Measurements from ENCODE around the gene MACROD1. TPM values are rescaled to one million over a fixed set of nuclear protein-coding genes. Genes with fewer than 3 reads are reported as not detected.

MACROD1 gene
- total and polyA plus RNA-seq, 9 of the 15 experiments (the other 6 are each of a cell fraction or from before 2014, with no cell fraction given), result 1.1 to 60.0 (median 26.4) TPM

- TF ChIP-seq SAP30 (IDR thresholded peaks at IDR 0.05; ENCODE audit: borderline replicate concordance, insufficient read depth, low read depth, low read length, poor library complexity, severe bottlenecking) (peak; percentile 78), TAF9B (IDR thresholded peaks at IDR 0.05; ENCODE audit: partially characterized antibody) (peak; percentile 75), DPF2 (IDR thresholded peaks at IDR 0.05) (peak; percentile 17; the same call in 1 of the 2 replicates), ZNF23 (CRISPR knock-in tag; IDR thresholded peaks at IDR 0.05) (0 out of 2 replicates have a peak, but pooled peaks have one; percentile 17), SMAD1 (IDR thresholded peaks at IDR 0.05; ENCODE audit: low read depth, low read length, partially characterized antibody) (peak; percentile 88), ZNF76 (CRISPR knock-in tag; IDR thresholded peaks at IDR 0.05; ENCODE audit: borderline replicate concordance) (0 out of 2 replicates have a peak, but pooled peaks have one; percentile 43), DMBX1 (CRISPR knock-in tag; IDR thresholded peaks at IDR 0.05; ENCODE audit: borderline replicate concordance) (peak; percentile 58; the same call in 1 of the 2 replicates), SIN3B (IDR thresholded peaks at IDR 0.05; ENCODE audit: low read depth) (peak; percentile 63; the same call in 1 of the 2 replicates), POLR2AphosphoS2 (IDR thresholded peaks at IDR 0.05; ENCODE audit: low read length) (peak; percentile 51; the same call in 1 of the 2 replicates), ZFP1 (CRISPR knock-in tag; IDR thresholded peaks at IDR 0.05) (0 out of 2 replicates have a peak, but pooled peaks have one; percentile 29), TOE1 (IDR thresholded peaks at IDR 0.05; ENCODE audit: borderline replicate concordance) (peak; percentile 94), TOE1 (CRISPR knock-in tag; IDR thresholded peaks at IDR 0.05; ENCODE audit: borderline replicate concordance, low read depth) (no peak), KDM4B (IDR thresholded peaks at IDR 0.05; ENCODE audit: borderline replicate concordance in 2 of 2, low read depth in 1 of 2) (no peak), ZNF140 (CRISPR knock-in tag; IDR thresholded peaks at IDR 0.05) (no peak), CREM (IDR thresholded peaks at IDR 0.05; ENCODE audit: low read depth) (peak; percentile 8; the same call in 1 of the 2 replicates), CXXC5 (CRISPR knock-in tag; IDR thresholded peaks at IDR 0.05) (peak; percentile 59), NCOA6 (IDR thresholded peaks at IDR 0.05) (no peak), IFI16 (CRISPR knock-in tag; IDR thresholded peaks at IDR 0.05) (0 out of 2 replicates have a peak, but pooled peaks have one; percentile 45), RBFOX2 (IDR thresholded peaks at IDR 0.05; ENCODE audit: low read depth, low read length) (peak; percentile 100)
- TF ChIP-seq, protein P1, sequence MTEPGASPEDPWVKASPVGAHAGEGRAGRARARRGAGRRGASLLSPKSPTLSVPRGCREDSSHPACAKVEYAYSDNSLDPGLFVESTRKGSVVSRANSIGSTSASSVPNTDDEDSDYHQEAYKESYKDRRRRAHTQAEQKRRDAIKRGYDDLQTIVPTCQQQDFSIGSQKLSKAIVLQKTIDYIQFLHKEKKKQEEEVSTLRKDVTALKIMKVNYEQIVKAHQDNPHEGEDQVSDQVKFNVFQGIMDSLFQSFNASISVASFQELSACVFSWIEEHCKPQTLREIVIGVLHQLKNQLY (CRISPR knock-in tag; conservative IDR thresholded peaks at IDR 0.05), result peak in 1 of 2 experiments; percentile 81; a peak in 1 of 4 replicates
- TF ChIP-seq, protein P2, sequence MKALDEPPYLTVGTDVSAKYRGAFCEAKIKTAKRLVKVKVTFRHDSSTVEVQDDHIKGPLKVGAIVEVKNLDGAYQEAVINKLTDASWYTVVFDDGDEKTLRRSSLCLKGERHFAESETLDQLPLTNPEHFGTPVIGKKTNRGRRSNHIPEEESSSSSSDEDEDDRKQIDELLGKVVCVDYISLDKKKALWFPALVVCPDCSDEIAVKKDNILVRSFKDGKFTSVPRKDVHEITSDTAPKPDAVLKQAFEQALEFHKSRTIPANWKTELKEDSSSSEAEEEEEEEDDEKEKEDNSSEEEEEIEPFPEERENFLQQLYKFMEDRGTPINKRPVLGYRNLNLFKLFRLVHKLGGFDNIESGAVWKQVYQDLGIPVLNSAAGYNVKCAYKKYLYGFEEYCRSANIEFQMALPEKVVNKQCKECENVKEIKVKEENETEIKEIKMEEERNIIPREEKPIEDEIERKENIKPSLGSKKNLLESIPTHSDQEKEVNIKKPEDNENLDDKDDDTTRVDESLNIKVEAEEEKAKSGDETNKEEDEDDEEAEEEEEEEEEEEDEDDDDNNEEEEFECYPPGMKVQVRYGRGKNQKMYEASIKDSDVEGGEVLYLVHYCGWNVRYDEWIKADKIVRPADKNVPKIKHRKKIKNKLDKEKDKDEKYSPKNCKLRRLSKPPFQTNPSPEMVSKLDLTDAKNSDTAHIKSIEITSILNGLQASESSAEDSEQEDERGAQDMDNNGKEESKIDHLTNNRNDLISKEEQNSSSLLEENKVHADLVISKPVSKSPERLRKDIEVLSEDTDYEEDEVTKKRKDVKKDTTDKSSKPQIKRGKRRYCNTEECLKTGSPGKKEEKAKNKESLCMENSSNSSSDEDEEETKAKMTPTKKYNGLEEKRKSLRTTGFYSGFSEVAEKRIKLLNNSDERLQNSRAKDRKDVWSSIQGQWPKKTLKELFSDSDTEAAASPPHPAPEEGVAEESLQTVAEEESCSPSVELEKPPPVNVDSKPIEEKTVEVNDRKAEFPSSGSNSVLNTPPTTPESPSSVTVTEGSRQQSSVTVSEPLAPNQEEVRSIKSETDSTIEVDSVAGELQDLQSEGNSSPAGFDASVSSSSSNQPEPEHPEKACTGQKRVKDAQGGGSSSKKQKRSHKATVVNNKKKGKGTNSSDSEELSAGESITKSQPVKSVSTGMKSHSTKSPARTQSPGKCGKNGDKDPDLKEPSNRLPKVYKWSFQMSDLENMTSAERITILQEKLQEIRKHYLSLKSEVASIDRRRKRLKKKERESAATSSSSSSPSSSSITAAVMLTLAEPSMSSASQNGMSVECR (CRISPR knock-in tag; IDR thresholded peaks at IDR 0.05), result peak; percentile 86; the same call in 1 of the 2 replicates
- TF ChIP-seq, protein P3, sequence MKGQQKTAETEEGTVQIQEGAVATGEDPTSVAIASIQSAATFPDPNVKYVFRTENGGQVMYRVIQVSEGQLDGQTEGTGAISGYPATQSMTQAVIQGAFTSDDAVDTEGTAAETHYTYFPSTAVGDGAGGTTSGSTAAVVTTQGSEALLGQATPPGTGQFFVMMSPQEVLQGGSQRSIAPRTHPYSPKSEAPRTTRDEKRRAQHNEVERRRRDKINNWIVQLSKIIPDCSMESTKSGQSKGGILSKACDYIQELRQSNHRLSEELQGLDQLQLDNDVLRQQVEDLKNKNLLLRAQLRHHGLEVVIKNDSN (CRISPR knock-in tag; IDR thresholded peaks at IDR 0.05), result peak; percentile 97
Measured at GRCh38 chr11:64185175-64185692, 19.3 kb upstream of the MACROD1 start (continued).
